Embryonic facial prominence (tissue), 1 donor: ENCODE results near the gene NPBWR2.

Experiments
- DNase-seq: peaks from one replicate; pipeline ENCODE4 v3.0.0-alpha.2; 2016; ENCODE audit errors: extremely low spot score

Gene NPBWR2, protein sequence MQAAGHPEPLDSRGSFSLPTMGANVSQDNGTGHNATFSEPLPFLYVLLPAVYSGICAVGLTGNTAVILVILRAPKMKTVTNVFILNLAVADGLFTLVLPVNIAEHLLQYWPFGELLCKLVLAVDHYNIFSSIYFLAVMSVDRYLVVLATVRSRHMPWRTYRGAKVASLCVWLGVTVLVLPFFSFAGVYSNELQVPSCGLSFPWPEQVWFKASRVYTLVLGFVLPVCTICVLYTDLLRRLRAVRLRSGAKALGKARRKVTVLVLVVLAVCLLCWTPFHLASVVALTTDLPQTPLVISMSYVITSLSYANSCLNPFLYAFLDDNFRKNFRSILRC

DNA sequence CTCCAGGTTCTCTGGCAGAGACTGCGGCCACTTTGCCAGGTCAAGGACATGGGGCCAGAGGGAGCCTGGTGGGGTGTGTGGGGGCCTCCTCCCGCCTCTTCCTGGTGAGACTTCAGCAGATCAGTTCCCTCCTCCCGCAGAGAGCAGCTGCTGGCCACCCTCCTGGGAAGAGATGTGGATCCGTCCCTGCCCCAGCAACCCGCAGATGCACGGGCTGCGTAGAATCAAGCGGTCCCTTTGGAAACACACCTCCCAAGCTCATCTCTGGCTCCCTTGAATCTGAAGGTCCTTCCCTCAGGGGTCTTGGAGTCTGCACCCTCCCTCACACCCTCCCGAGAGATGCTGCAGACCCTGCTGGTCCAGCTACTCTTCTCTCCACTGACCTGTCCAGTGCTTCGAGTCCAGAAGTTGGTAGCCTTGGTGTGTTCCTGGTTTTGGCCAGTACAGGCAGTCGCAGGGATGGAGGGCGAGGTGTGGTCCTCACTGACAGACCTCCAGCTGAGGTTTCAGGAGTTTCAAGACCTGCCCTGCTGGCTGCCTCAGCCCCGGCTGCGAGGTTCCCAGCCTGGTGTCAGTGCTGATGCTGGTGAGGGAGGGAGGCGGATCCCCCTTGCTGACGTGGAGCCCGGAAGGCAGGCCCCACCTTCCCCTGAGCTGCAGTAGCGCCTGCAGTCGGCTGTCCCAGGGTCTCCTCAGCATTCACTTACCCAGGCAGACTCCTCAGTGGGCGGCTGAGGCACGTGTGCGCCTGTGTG, at the start of gene NPBWR2:
Gene NPBWR2 (minus strand): TSS at position 585 of the 755 bp plus-strand sequence. CDS start 734 bp downstream, outside the sequence.
- DNase-seq = no peak

DNA sequence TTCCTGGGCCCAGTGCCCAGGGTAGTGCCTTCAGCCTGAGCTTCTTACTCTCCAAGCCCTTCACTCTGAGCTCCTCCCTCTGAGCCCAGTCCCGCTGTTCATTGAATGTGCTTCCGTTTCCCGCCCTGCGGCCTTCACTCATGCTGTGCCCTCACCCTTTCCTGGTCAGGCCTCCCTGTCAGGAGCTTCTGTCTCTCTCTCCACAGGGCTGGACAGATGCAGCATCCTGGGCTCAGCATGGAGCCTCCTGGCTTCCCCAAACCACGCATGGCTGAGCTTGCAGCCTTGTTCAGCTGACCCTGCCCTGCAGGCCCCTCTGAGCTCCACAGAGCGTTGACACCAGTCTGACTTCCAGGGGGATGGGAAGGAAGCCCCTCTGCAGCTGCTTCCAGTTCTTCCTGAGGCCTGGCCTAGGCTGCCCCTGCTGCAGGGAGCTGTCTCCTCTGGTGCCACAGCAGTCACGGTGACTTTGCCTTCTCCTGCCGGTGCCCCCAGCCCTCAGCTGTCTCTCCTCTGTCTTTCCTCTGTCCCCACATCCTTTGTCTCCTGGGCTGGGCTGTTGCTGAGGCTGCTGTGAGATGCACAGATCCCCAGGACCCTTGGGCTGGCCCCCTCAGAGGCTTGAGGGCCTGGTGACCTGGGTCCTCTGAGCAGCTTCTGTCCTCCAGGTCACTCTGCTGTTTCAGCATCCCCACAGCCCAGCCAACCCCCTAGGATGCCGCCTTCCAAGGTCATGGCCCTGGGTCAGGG, 48.9 kb upstream of the NPBWR2 start:
- no peak for DNase-seq

GRCh38 chr20:64155258-64156135, 48.1 kb upstream of the NPBWR2 start:
- DNase-seq = no peak

DNA sequence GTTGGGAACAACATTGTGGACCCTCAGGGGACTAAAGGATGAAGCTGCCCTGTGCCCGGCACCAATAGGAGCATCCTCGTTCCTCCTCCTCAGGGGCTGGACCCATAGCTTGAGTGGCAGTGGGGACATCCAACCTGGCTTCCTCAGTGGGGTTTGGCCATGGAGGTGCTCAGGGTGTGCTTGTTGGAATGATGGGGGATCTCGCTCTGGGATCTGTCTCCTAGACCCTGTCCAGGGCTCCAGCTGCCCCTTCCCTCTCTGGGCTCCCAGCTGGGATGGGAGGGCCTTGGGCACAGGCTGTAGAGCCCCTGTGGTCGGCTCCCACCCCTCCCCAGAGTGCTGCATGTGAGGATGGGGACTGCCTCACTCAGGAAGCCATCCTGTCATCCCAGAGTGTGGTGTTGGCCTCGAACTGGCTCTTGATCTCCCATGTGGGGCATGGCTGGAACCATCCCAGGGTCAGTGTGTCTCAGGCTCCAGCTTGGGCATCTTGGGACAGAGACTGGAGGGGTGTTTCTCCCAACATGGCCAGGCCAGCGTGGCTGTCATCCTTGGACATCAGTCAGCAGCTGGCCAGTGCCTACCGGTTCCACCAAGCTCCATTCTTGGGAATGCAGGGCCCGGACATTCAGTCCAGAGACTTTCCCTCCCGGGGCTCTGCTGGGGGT, 47.4 kb upstream of the NPBWR2 start:
- DNase-seq = no peak

- no peak for DNase-seq
These were observed 46.7 kb upstream of the NPBWR2 start for GRCh38 chr20:64153861-64154589.

DNA sequence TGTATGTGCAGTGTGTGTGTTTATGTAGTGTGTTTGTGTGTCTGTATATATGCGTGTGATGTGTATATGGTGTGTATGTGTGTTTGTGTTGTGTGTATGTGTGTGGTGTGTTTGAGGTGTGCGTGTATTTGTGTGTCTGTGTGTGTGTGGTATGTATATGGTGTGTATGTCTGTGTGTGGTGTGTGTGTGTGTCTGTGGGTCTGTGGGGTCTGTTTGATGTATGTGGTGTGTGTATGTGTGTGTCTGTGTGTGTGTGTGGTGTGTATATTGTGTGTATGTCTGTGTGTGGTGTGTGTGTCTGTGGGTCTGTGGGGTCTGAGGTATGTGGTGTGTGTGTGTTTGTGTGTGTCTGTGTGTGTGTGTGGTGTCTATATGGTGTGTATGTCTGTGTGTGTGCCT, 46.0 kb upstream of the NPBWR2 start:
- no peak for DNase-seq

- no peak for DNase-seq
These were observed 45.5 kb upstream of the NPBWR2 start for GRCh38 chr20:64152906-64153305.

DNA sequence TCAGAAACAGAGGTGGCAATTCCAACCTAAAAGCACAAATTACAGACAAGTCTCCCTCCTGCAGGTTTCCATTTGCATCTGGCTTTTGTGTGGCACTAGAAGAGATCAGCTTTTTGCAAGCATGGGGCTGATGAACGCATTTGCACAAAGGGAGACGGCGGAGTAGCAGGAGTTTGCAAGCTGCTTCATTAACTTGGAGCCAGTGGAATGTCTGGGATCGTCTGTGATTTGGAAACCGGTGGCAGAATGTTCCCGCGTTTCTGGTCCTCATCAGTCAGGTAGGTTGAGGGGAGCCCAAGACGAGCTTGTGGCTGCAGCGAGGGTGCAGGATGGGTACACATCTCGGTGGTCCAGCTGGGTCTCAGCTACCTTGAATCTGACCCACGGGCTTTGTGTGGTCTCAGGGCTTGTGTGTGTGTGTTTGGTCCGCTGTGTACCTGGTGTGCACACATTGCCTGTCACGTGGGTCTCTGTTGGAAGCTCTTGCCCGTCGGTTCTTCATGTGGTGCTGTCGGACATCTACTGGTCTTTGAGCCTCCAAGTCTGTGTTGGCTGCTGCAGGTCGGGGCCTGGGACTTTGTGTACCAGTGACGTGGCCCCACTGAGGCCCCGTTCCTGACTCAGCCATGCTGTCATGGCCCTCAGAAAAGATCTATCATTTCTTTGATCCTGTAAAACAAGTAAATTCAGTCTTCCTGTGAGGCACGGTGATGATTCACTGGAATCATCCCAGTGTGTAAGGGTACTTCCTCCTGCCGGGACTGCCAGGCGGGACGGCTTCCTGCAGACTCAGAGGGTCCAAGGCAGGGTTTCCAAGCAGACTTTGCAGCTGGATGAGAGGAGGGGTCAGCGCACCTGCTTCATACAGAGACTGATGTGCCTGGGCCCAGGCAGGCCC, 44.5 kb upstream of the NPBWR2 start:
- DNase-seq = no peak

DNA sequence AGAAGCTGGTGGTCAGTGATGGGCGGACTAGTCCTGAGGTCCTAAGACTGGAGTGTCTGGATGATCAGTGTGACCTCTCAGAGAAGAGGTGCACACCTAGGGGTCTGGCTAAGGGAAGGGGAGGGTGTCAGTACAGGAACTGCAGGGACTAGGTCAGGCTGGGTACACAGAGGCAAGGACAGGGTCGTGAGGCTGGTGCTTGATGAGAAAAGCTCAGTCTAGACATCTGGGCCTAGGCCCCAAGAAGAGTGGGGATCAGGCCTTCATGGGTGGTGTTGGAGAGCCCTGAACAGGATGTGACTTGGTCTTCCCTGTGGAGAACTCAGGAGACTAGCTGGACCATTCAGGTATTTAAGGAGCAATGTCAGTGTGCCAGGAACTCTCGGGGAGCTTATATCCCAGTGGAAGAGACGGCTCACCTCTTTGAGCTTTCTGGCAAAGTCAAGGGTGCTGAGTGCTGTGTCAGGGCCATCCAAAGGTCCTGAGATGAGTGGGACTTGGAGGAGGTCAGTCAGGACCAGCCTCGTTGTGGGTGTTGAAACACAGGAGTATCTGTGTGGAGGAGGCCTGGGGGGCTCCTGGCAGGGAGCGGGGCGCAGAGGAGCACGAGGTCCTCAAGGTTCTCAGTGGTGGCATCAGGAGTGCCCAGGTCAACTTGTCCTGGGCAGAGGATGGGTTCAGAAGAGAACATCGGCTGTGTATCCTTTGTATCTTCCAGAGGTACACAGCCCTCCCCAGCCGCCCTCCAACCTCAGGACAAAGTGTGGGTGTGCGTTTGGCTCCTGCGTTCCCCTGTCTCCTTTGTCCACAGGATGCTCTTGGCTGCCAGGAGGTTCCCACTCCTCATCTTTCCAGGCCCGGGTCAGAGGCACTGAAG, 43.6 kb upstream of the NPBWR2 start:
- no peak for DNase-seq

DNA sequence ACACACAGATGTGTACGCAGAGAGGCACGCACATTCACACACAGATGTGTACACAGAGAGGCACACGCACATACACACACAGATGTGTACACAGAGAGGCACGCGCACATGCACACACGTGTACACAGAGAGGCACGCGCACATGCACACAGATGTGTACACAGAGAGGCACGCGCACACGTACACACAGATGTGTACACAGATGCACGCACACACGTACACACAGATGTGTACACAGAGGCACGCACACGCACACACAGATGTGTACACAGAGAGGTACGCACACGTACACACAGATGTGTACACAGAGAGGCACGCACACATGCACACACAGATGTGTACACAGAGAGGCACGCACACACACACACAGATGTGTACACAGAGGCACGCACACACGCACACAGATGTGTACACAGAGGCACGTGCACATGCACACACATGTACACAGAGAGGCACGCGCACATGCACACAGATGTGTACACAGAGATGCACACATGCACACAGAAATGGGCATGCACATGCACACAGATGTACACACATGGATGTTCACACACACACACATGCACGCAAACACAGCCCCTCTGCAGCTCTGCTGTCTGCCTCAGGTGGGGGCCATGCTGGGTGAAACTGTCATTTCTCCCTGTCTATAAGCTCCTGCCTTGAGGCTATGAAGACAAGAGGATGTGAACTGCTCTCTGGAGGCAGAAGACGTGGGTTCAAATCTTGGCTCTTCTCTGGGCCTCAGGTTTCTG, 42.6 kb upstream of the NPBWR2 start:
- no peak for DNase-seq

DNA sequence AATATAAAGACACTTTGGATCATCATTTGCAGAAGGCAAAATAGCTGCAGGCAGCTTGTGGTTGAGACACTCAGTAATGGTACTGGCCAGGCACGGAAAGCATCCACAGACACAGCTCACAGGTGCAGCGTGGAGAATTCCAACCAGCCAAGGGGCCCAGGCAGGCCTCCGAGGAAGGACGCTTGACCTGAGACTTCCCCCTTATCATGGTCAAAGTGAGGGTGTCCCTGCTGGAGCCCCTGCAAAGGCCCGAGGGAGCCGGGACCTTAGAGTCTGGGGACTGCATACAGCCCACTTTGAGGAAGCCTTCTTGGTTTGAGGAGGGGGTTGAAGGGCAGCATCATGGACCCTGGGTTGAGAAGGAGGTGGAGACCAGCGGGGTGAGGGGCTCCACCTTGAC, 41.8 kb upstream of the NPBWR2 start:
- no peak for DNase-seq

GRCh38 chr20:64148581-64148980, 41.2 kb upstream of the NPBWR2 start:
- DNase-seq = no peak

GRCh38 chr20:64146936-64147477, 39.6 kb upstream of the NPBWR2 start:
- DNase-seq = no peak

DNA sequence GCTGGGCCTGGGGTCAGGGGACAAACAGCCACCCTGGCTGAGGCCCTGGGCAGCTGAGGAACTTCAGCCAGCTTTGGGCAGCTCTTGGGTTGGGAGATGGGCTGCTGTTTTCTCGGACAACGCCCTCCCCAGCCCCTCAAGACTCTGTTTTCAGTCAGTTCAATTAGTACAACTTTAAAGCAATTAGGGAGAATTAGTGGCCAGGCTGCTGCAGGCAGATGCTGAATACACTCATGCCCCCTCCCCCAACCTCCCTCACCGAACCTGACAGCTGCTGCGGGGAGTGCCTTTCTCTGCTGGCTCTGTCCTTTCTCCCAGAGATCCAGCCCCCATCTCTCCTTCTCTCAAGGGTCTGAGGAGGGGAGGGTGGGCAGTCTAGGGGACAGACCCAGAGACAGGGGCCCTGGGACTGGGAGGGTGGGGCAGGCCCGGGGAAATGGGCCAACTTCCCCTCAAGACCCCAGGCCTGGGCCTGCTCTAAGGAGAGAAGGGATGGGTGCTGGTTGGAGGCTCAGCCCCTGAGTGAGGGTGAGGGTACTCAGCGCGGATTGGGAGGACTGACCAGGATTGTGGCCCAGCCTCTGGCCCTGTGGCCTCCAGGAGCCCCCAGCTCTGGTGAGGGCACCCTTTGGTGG, 39.1 kb upstream of the NPBWR2 start:
- DNase-seq = no peak

GRCh38 chr20:64145458-64146300, 38.3 kb upstream of the NPBWR2 start:
- DNase-seq = no peak
